Breast epithelium (tissue), 4 donors: ENCODE measurements around the gene MMP11. TPM values are rescaled to one million over a fixed set of nuclear protein-coding genes. Genes with fewer than 3 reads are reported as not detected.

Experiments used
- DNase-seq, 2 donors: peaks; one replicate each; pipeline ENCODE4 v3.0.0-alpha.2; 2019; ENCODE audit warnings: low spot score in 2 of 2
- H3K27ac ChIP-seq, 2 donors: fragments of 200-600 bp; sonication (generic) in 1 of 2; one replicate each; pipeline ENCODE4 v1.5.1; 2016 to 2019; ENCODE audit warnings: mild to moderate bottlenecking in 1 of 2
- H3K27me3 ChIP-seq, 2 donors: fragments of 200-600 bp; sonication (generic) in 1 of 2; one replicate each; pipeline versions ENCODE4 v1.5.1 to v1.6.0; 2017 to 2019; ENCODE audit warnings: control low read depth in 1 of 2, mild to moderate bottlenecking in 1 of 2
- H3K36me3 ChIP-seq: fragments of 200-600 bp; one replicate; pipeline ENCODE4 v1.5.1; 2019
- H3K4me1 ChIP-seq, 2 donors: fragments of 200-600 bp; sonication (generic); one replicate each; pipeline ENCODE4 v1.5.1; 2016 to 2019; ENCODE audit warnings: control low read depth in 1 of 2
- H3K4me3 ChIP-seq, 3 donors: fragments of 200-600 bp; sonication (generic); 1 replicate in 2 of 3; 2 replicates in 1 of 3; pipeline ENCODE4 v1.5.1; 2016 to 2019; ENCODE audit warnings: mild to moderate bottlenecking in 3 of 3, moderate library complexity in 2 of 3
- H3K9me3 ChIP-seq, 2 donors: fragments of 200-600 bp; sonication (generic) in 1 of 2; one replicate each; pipeline ENCODE4 v1.5.1; 2016 to 2019; ENCODE audit warnings: control low read depth in 1 of 2
- POLR2A ChIP-seq: fragments of 450-650 bp; IDR thresholded peaks from one replicate; pipeline ENCODE4 v1.6.1; 2016; ENCODE audit warnings: antibody characterized with exemption, mild to moderate bottlenecking, moderate library complexity
- POLR2AphosphoS5 ChIP-seq, 3 donors: sonication (generic); formaldehyde crosslinking; IDR thresholded peaks; one replicate each; pipeline ENCODE4 v1.6.1; 2017; ENCODE audit warnings: antibody characterized with exemption in 3 of 3
- intact Hi-C: fragments of 100-400 bp; cut with DNase I; formaldehyde crosslinking; loops from one replicate; pipeline ENCODE4 v1.15.1; 2023; ENCODE audit warnings: low total_unique reads
- total RNA-seq, 3 donors: library from RNA; depleted of rRNA; stranded (reverse); fragments of >200 nt; gene quantifications; one replicate each; pipeline ENCODE4 v1.1.0, GENCODE V29; 2016
- TF ChIP-seq, protein P1 (sequence below), 3 donors: fragments of 450-650 bp; IDR thresholded peaks; one replicate each; pipeline ENCODE4 v1.5.1; 2016 to 2017; ENCODE audit warnings: antibody characterized with exemption in 3 of 3, mild to moderate bottlenecking in 3 of 3, moderate library complexity in 3 of 3

Gene MMP11
- total RNA-seq, 3 donors from 2014 or later, result 1.9 to 6.2 (median 4.8) TPM

GRCh38 chr22:23775779-23776375 is 3.2 kb downstream of the MMP11 start:
- DNase-seq, result no peak
- Histone ChIP-seq H3K9me3 (no peaks in the 10 kb centered on the region), H3K4me1 (peaks cover 0 to 6% of the 10 kb centered on the region in 2 donors), H3K4me3 (no peak overlapping the region), H3K36me3 (no peaks in the 10 kb centered on the region), H3K27me3 (no peaks in the 10 kb centered on the region), H3K27ac (no peak overlapping the region)
- intact Hi-C loops, result loop anchor here (10.0 kb wide), 1 partner anchor 59 kb away; the partner anchor contains the start of gene DERL3
- TF ChIP-seq POLR2A, result no peak
- TF ChIP-seq, protein P1, sequence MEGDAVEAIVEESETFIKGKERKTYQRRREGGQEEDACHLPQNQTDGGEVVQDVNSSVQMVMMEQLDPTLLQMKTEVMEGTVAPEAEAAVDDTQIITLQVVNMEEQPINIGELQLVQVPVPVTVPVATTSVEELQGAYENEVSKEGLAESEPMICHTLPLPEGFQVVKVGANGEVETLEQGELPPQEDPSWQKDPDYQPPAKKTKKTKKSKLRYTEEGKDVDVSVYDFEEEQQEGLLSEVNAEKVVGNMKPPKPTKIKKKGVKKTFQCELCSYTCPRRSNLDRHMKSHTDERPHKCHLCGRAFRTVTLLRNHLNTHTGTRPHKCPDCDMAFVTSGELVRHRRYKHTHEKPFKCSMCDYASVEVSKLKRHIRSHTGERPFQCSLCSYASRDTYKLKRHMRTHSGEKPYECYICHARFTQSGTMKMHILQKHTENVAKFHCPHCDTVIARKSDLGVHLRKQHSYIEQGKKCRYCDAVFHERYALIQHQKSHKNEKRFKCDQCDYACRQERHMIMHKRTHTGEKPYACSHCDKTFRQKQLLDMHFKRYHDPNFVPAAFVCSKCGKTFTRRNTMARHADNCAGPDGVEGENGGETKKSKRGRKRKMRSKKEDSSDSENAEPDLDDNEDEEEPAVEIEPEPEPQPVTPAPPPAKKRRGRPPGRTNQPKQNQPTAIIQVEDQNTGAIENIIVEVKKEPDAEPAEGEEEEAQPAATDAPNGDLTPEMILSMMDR (IDR thresholded peaks at IDR 0.05), result no peak
- no peak for TF ChIP-seq POLR2AphosphoS5 (IDR thresholded peaks at IDR 0.05)

DNA sequence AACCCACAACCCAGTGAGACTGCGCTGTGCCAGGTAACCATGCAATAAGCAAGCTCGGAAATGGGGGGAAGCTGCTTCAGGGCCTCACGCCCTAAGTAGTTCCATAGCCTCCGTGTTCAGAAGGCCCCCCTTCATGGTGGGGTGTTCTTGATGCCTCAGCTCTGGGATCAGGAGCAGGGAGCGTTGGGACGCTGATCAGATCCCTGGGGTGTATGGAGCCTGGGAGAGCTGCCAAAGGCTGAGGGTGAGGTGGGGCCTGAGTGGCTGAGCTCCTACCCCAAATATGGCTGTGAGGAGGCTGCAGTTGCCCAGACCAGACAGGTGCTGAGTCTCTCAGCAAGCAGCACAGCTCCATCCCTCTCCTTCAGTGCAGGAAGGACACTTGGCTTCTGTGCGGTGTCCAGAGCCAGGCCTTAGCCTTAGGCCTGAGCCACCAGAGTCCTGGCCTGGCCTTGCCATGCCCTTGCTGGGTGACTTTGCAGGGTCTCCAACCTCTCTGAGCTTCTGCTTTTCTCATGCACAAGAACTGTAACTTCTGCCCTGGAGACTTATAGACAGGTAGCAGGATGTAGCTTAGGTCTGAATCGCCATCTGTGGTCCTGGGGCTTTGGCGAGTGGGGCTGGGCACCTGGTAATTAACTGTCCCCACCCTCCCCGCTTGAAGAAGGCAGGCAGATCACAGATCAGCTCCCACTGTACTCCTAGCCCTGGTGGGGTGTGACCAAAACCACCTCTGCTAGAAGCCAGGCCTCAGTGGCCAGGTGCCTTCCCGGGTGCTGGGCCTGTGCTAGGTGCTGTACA is 5.3 kb downstream of the MMP11 start:
- DNase-seq, result no peak
- no peaks in the 10 kb centered on the region for H3K36me3 ChIP-seq
- no peaks in the 10 kb centered on the region for H3K9me3 ChIP-seq
- H3K27ac ChIP-seq, result no peak overlapping the region
- intact Hi-C loops, result loop anchor here (10.0 kb wide), 1 partner anchor 57 kb away; the partner anchor contains the start of gene DERL3
- H3K4me3 ChIP-seq, result no peak overlapping the region
- H3K4me1 ChIP-seq, result peaks cover 0 to 4% of the 10 kb centered on the region in 2 donors
- H3K27me3 ChIP-seq, result no peaks in the 10 kb centered on the region
- TF ChIP-seq POLR2A, result no peak
- TF ChIP-seq, protein P1 (IDR thresholded peaks at IDR 0.05), result no peak
- no peak for TF ChIP-seq POLR2AphosphoS5 (IDR thresholded peaks at IDR 0.05)

GRCh38 chr22:23778577-23778900 is 5.9 kb downstream of the MMP11 start:
- DNase-seq, result no peak
- Histone ChIP-seq H3K27me3 (no peaks in the 10 kb centered on the region), H3K9me3 (no peaks in the 10 kb centered on the region), H3K27ac (no peak overlapping the region), H3K4me1 (no peaks in the 10 kb centered on the region), H3K36me3 (no peaks in the 10 kb centered on the region), H3K4me3 (no peak overlapping the region)
- intact Hi-C loops, result loop anchor here (10.0 kb wide), 1 partner anchor 56 kb away; the partner anchor contains the start of gene DERL3
- TF ChIP-seq, protein P1 (IDR thresholded peaks at IDR 0.05), result no peak
- no peak for TF ChIP-seq POLR2AphosphoS5 (IDR thresholded peaks at IDR 0.05)
- no peak for TF ChIP-seq POLR2A

- Histone ChIP-seq H3K27ac (no peak overlapping the region), H3K4me1 (no peaks in the 10 kb centered on the region), H3K9me3 (no peaks in the 10 kb centered on the region), H3K4me3 (no peak overlapping the region), H3K36me3 (no peaks in the 10 kb centered on the region), H3K27me3 (no peaks in the 10 kb centered on the region)
- intact Hi-C loops, result loop anchor here (10.0 kb wide), 1 partner anchor 56 kb away; the partner anchor contains the start of gene DERL3
- TF ChIP-seq, protein P1 (IDR thresholded peaks at IDR 0.05), result no peak
- TF ChIP-seq POLR2AphosphoS5 (IDR thresholded peaks at IDR 0.05), result no peak
- TF ChIP-seq POLR2A, result no peak
- DNase-seq, result no peak
These were observed 6.4 kb downstream of the MMP11 start for GRCh38 chr22:23779083-23779482.

GRCh38 chr22:23779731-23780130 is 7.1 kb downstream of the MMP11 start:
- Histone ChIP-seq H3K4me3 (no peak overlapping the region), H3K36me3 (no peaks in the 10 kb centered on the region), H3K9me3 (no peaks in the 10 kb centered on the region), H3K27me3 (no peaks in the 10 kb centered on the region), H3K4me1 (no peaks in the 10 kb centered on the region), H3K27ac (no peak overlapping the region)
- intact Hi-C loops, result loop anchor here (10.0 kb wide), 1 partner anchor 55 kb away; the partner anchor contains the start of gene DERL3
- DNase-seq, result no peak
- TF ChIP-seq, protein P1 (IDR thresholded peaks at IDR 0.05), result no peak
- TF ChIP-seq POLR2A (no peak), POLR2AphosphoS5 (IDR thresholded peaks at IDR 0.05) (no peak)
